HG03469 (cell line): ENCODE data around the gene ABCG2.

Experiments used
- ATAC-seq: cut with Tn5 transposase; IDR thresholded peaks from one replicate; pipeline ENCODE4 v1.9.1; 2021; ENCODE audit warnings: mild to moderate bottlenecking, moderate library complexity, moderate number of reproducible peaks; ENCODE audit not compliant: unreplicated experiment

The ABCG2 gene

GRCh38 chr4:88158489-88159228 is at the start of gene ABCG2:
Gene ABCG2 (minus strand): TSS chr4:88158639. CDS start chr4:88139995, 18,644 bp downstream.
- no peak for ATAC-seq

GRCh38 chr4:88208156-88208555 is 49.7 kb upstream of the ABCG2 start:
- no peak for ATAC-seq

- ATAC-seq: no peak
Measured at GRCh38 chr4:88207171-88207570, 48.7 kb upstream of the ABCG2 start.

- no peak for ATAC-seq
Measured at GRCh38 chr4:88204882-88205281, 46.4 kb upstream of the ABCG2 start.

- ATAC-seq: no peak
Measured at GRCh38 chr4:88202443-88202842, 44.0 kb upstream of the ABCG2 start.

- ATAC-seq: no peak
Measured at GRCh38 chr4:88200186-88200585, 41.7 kb upstream of the ABCG2 start.

GRCh38 chr4:88196523-88197185 is 38.2 kb upstream of the ABCG2 start:
- no peak for ATAC-seq

GRCh38 chr4:88196013-88196365 is 37.5 kb upstream of the ABCG2 start:
- no peak for ATAC-seq

- no peak for ATAC-seq
Measured at GRCh38 chr4:88195328-88196012, 37.0 kb upstream of the ABCG2 start.

GRCh38 chr4:88191404-88191803 is 33.0 kb upstream of the ABCG2 start:
- ATAC-seq: no peak

GRCh38 chr4:88189881-88190585 is 31.6 kb upstream of the ABCG2 start:
- no peak for ATAC-seq

GRCh38 chr4:88189418-88189738 is 30.9 kb upstream of the ABCG2 start:
- ATAC-seq: no peak

- ATAC-seq: no peak
Measured at GRCh38 chr4:88188738-88189417, 30.4 kb upstream of the ABCG2 start.

GRCh38 chr4:88187766-88188165 is 29.3 kb upstream of the ABCG2 start:
- ATAC-seq: no peak

- ATAC-seq: no peak
Measured at GRCh38 chr4:88185906-88186305, 27.5 kb upstream of the ABCG2 start.

- ATAC-seq: no peak
Measured at GRCh38 chr4:88179261-88179660, 20.8 kb upstream of the ABCG2 start.

- ATAC-seq: no peak
Measured at GRCh38 chr4:88178626-88179231, 20.3 kb upstream of the ABCG2 start.

GRCh38 chr4:88177983-88178625 is 19.7 kb upstream of the ABCG2 start:
- no peak for ATAC-seq

- no peak for ATAC-seq
Measured at GRCh38 chr4:88172987-88173386, 14.5 kb upstream of the ABCG2 start.

- no peak for ATAC-seq
Measured at GRCh38 chr4:88171206-88171605, 12.8 kb upstream of the ABCG2 start.
